ENCODE measurements around the gene ANKRD31. TPM values are rescaled to one million over a fixed set of nuclear protein-coding genes. Genes with fewer than 3 reads are reported as not detected.

Gene ANKRD31
- total RNA-seq, 1 experiment from 2014 or later = 0.11 TPM

GRCh38 chr5:75192264-75192663 is 44.4 kb downstream of the ANKRD31 start:
- no peak overlapping the region for H4K91ac ChIP-seq (ENCODE audit: insufficient read length, low read depth, low read length)
- no peak overlapping the region for H3K4ac ChIP-seq (ENCODE audit: low read depth, low read length)
- no peaks in the 10 kb centered on the region for H3K23me2 ChIP-seq (ENCODE audit: insufficient read length, low read depth, low read length, poor library complexity, severe bottlenecking)
- H3K4me1 ChIP-seq (ENCODE audit: insufficient read depth, low read length) = no peaks in the 10 kb centered on the region
- H4K20me1 ChIP-seq (ENCODE audit: control insufficient read depth, insufficient read depth, insufficient read length) = no peaks in the 10 kb centered on the region
- H3K14ac ChIP-seq (ENCODE audit: insufficient read depth, low read length) = no peak overlapping the region
- no peak overlapping the region for H2BK12ac ChIP-seq (ENCODE audit: insufficient read length, low read depth, low read length)
- H2BK120ac ChIP-seq (ENCODE audit: low read depth, low read length, poor library complexity, severe bottlenecking) = no peak overlapping the region
- H3K4me2 ChIP-seq (ENCODE audit: insufficient read depth, insufficient read length, low read length) = no peak overlapping the region
- no peak overlapping the region for H3K56ac ChIP-seq (ENCODE audit: insufficient read length, low read depth, low read length)
- H3K9ac ChIP-seq (ENCODE audit: extremely low read depth, insufficient read length, low read length) = no peak overlapping the region
- H2BK20ac ChIP-seq (ENCODE audit: low read depth, low read length, poor library complexity, severe bottlenecking) = no peak overlapping the region
- H3K36me3 Mint-ChIP-seq (ENCODE audit: insufficient read depth in 1 of 3, low read depth in 3 of 3) = no peaks in the 10 kb centered on the region
- H3K9me3 Mint-ChIP-seq = no peaks in the 10 kb centered on the region
- no peak overlapping the region for H2AK5ac ChIP-seq (ENCODE audit: insufficient read length, low read length)
- no peak overlapping the region for H2BK15ac ChIP-seq (ENCODE audit: low read depth, low read length)
- H3K79me1 ChIP-seq (ENCODE audit: insufficient read depth, low read depth, low read length, poor library complexity, severe bottlenecking) = no peaks in the 10 kb centered on the region
- no peak overlapping the region for H3T11ph ChIP-seq (ENCODE audit: low read length)
- no peak for TF ChIP-seq CTCF (conservative IDR thresholded peaks at IDR 0.05)
- no peaks in the 10 kb centered on the region for H3K9me3 ChIP-seq (ENCODE audit: control insufficient read depth, low read depth, low read length)
- H3K27ac ChIP-seq (ENCODE audit: insufficient read length, low read depth, low read length) = no peak overlapping the region
- no peak overlapping the region for H4K8ac ChIP-seq (replicated peaks; ENCODE audit: insufficient read length, low read depth, low read length)
- H3K79me2 ChIP-seq (ENCODE audit: insufficient read depth, low read length) = no peaks in the 10 kb centered on the region
- no peak overlapping the region for H4K5ac ChIP-seq (ENCODE audit: insufficient read length, low read depth, low read length)
- no peaks in the 10 kb centered on the region for H3K27me3 Mint-ChIP-seq (ENCODE audit: low read depth)
- no peak overlapping the region for H3K23ac ChIP-seq (ENCODE audit: insufficient read length, low read depth, low read length)
- H3K27ac Mint-ChIP-seq = no peak overlapping the region
- no peak overlapping the region for H2BK5ac ChIP-seq (ENCODE audit: insufficient read length, low read length)
- H2AFZ ChIP-seq (ENCODE audit: low read length) = no peak overlapping the region
- DNase-seq = no peak
- no peak overlapping the region for H3K18ac ChIP-seq (ENCODE audit: insufficient read length, low read depth, low read length)
- H3K27me3 ChIP-seq (ENCODE audit: insufficient read depth, low read length) = no peaks in the 10 kb centered on the region
- no peak overlapping the region for H3K4me3 Mint-ChIP-seq
- no peaks in the 10 kb centered on the region for H3K4me1 Mint-ChIP-seq
